Mesothelial cell of epicardium (in vitro differentiated cells): ENCODE measurements around the gene SURF2. TPM values are rescaled to one million over a fixed set of nuclear protein-coding genes. Genes with fewer than 3 reads are reported as not detected.

Source experiments
- DNase-seq, 2 experiments: peaks; one replicate each; pipeline ENCODE4 v3.0.0; 2021; ENCODE audit warnings: low spot score in 2 of 2; ENCODE audit not compliant: unreplicated experiment in 2 of 2
- H3K27ac Mint-ChIP-seq: 2 replicates; pipeline ENCODE4 v1.8.0; 2021; ENCODE audit warnings: mixed read lengths
- H3K27me3 Mint-ChIP-seq: 2 replicates; pipeline ENCODE4 v1.8.0; 2021; ENCODE audit warnings: low read depth, mixed read lengths
- H3K36me3 Mint-ChIP-seq: 2 replicates; pipeline ENCODE4 v1.8.0; 2021; ENCODE audit warnings: mixed read lengths
- H3K4me1 Mint-ChIP-seq: 2 replicates; pipeline ENCODE4 v1.8.0; 2021; ENCODE audit warnings: mixed read lengths
- H3K4me3 Mint-ChIP-seq: 2 replicates; pipeline ENCODE4 v1.8.0; 2021; ENCODE audit warnings: mild to moderate bottlenecking, moderate library complexity, mixed read lengths
- H3K9me3 Mint-ChIP-seq: 2 replicates; pipeline ENCODE4 v1.8.0; 2021; ENCODE audit warnings: mixed read lengths
- CTCF ChIP-seq: fragments of 200-600 bp; sonication (generic); IDR thresholded peaks from one replicate; pipeline ENCODE4 v1.5.0; 2021; ENCODE audit warnings: antibody characterized with exemption; ENCODE audit not compliant: unreplicated experiment
- total RNA-seq: library from RNA; stranded (reverse); gene quantifications from 3 replicates; pipeline ENCODE4 v1.2.1, GENCODE V29; 2021

The SURF2 gene
- total RNA-seq, 1 donor from 2014 or later, result 12.1 TPM

- Mint-ChIP-seq H3K4me1 (no peaks in the 10 kb centered on the region), H3K4me3 (no peak overlapping the region), H3K27ac (no peak overlapping the region), H3K27me3 (peaks cover 37% of the 10 kb centered on the region), H3K9me3 (no peaks in the 10 kb centered on the region), H3K36me3 (no peaks in the 10 kb centered on the region)
- TF ChIP-seq CTCF, result no peak
- DNase-seq, result no peak
These were observed 40.6 kb downstream of the SURF2 start for GRCh38 chr9:133396952-133397351.

- Mint-ChIP-seq H3K4me1 (no peaks in the 10 kb centered on the region), H3K4me3 (no peak overlapping the region), H3K27me3 (peaks cover 37% of the 10 kb centered on the region), H3K27ac (no peak overlapping the region), H3K36me3 (no peaks in the 10 kb centered on the region), H3K9me3 (no peaks in the 10 kb centered on the region)
- DNase-seq, result no peak
- no peak for TF ChIP-seq CTCF
These were observed 41.0 kb downstream of the SURF2 start for GRCh38 chr9:133397370-133397769.

GRCh38 chr9:133397895-133398294 is 41.5 kb downstream of the SURF2 start:
- Mint-ChIP-seq H3K4me1 (no peaks in the 10 kb centered on the region), H3K36me3 (no peaks in the 10 kb centered on the region), H3K27ac (no peak overlapping the region), H3K27me3 (peaks cover 37% of the 10 kb centered on the region), H3K4me3 (no peak overlapping the region), H3K9me3 (no peaks in the 10 kb centered on the region)
- no peak for DNase-seq
- TF ChIP-seq CTCF, result no peak

- Mint-ChIP-seq H3K27ac (no peak overlapping the region), H3K36me3 (peaks cover under 1% of the 10 kb centered on the region), H3K9me3 (no peaks in the 10 kb centered on the region), H3K27me3 (peaks cover 28% of the 10 kb centered on the region), H3K4me3 (no peak overlapping the region), H3K4me1 (no peaks in the 10 kb centered on the region)
- no peak for DNase-seq
- TF ChIP-seq CTCF, result no peak
These were observed 43.9 kb downstream of the SURF2 start for GRCh38 chr9:133400292-133400691.

- Mint-ChIP-seq H3K27ac (no peak overlapping the region), H3K4me3 (no peak overlapping the region), H3K27me3 (peaks cover 15% of the 10 kb centered on the region), H3K9me3 (no peaks in the 10 kb centered on the region), H3K4me1 (no peaks in the 10 kb centered on the region), H3K36me3 (peaks cover 12% of the 10 kb centered on the region)
- no peak for TF ChIP-seq CTCF
- no peak for DNase-seq
These were observed 45.2 kb downstream of the SURF2 start for GRCh38 chr9:133401588-133401987.

GRCh38 chr9:133402689-133403088 is 46.3 kb downstream of the SURF2 start:
- no peaks in the 10 kb centered on the region for H3K4me1 Mint-ChIP-seq
- no peak for TF ChIP-seq CTCF
- H3K9me3 Mint-ChIP-seq, result no peaks in the 10 kb centered on the region
- no peak for DNase-seq
- H3K27ac Mint-ChIP-seq, result no peak overlapping the region
- peaks cover 18% of the 10 kb centered on the region for H3K36me3 Mint-ChIP-seq
- H3K27me3 Mint-ChIP-seq, result peaks cover 4% of the 10 kb centered on the region
- H3K4me3 Mint-ChIP-seq, result no peak overlapping the region
